B cell (primary cell): ENCODE results near the gene HOXC9.

Experiments
- CTCF ChIP-seq: fragments of 200-600 bp; IDR thresholded peaks from one replicate; pipeline ENCODE4 v1.8.0; 2022; ENCODE audit warnings: antibody characterized with exemption, mild to moderate bottlenecking
- EZH2 ChIP-seq: IDR thresholded peaks from 2 replicates; pipeline ENCODE4 v1.6.1; 2012; ENCODE audit warnings: borderline replicate concordance, low read depth, mild to moderate bottlenecking, moderate library complexity, low read length; ENCODE audit not compliant: insufficient read depth, poor library complexity, severe bottlenecking

- TF ChIP-seq CTCF (no peak), EZH2 (no peak)
Observed at GRCh38 chr12:53950789-53951576, 49.0 kb upstream of the HOXC9 start.
